Sciatic nerve (tissue), 2 donors: ENCODE measurements around the gene PRSS36. TPM values are rescaled to one million over a fixed set of nuclear protein-coding genes. Genes with fewer than 3 reads are reported as not detected.
"Not testable (repeated sequence)": the region's sequence is repeated elsewhere in the genome, so short reads cannot be mapped to it uniquely, and the experiment has no call there.

Source experiments
- ATAC-seq: fragments of 200-7000 bp; cut with Tn5 transposase; one replicate; pipeline ENCODE4 v1.9.1; 2020; ENCODE audit warnings: mild to moderate bottlenecking, moderate library complexity
- DNase-seq: peaks from one replicate; pipeline ENCODE4 v3.0.0-alpha.2; 2020; ENCODE audit warnings: low spot score
- intact Hi-C: fragments of 100-400 bp; cut with DNase I; formaldehyde crosslinking; loops from one replicate; pipeline ENCODE4 v1.14.2; 2022
- total RNA-seq: library from RNA; stranded (reverse); fragmentation: NEBNext Ultra II Directional; extraction: Animal tissue kit (Norgen Biotek cat#: 25700); gene quantifications from one replicate; pipeline ENCODE4 v1.2.1, GENCODE V29; 2021
- donor health status: DM: no; HTN: no; CAD: no.
- donor health status: DM: no; HTN: no; CAD: no.

The PRSS36 gene
- total RNA-seq, 1 donor from 2014 or later: 4.3 TPM

GRCh38 chr16:31144418-31144817, 5.4 kb downstream of the PRSS36 start:
- DNase-seq, intact Hi-C loops, ATAC-seq: not testable (repeated sequence)

GRCh38 chr16:31143694-31144148, 6.1 kb downstream of the PRSS36 start:
- DNase-seq (no peak), ATAC-seq (no peak)
- intact Hi-C loops: no loop called here

GRCh38 chr16:31143011-31143693, 6.7 kb downstream of the PRSS36 start:
- intact Hi-C loops: no loop called here
- ATAC-seq (no peak), DNase-seq (peak; percentile 75)

- intact Hi-C loops: no loop called here
- ATAC-seq (peak; percentile 99), DNase-seq (peak; percentile 100)
Measured at GRCh38 chr16:31142109-31143010, 7.5 kb downstream of the PRSS36 start.

- ATAC-seq: peak; percentile 27
- DNase-seq: no peak
- intact Hi-C loops: no loop called here
Measured at GRCh38 chr16:31141489-31142108, 8.3 kb downstream of the PRSS36 start.

GRCh38 chr16:31141071-31141469, 8.8 kb downstream of the PRSS36 start:
- ATAC-seq, intact Hi-C loops, DNase-seq: not testable (repeated sequence)

GRCh38 chr16:31138621-31139578, 11.0 kb downstream of the PRSS36 start:
- intact Hi-C loops: no loop called here
- DNase-seq: no peak
- ATAC-seq: no peak

- intact Hi-C loops, ATAC-seq, DNase-seq: not testable (repeated sequence)
Measured at GRCh38 chr16:31136822-31137499, 12.9 kb downstream of the PRSS36 start.

GRCh38 chr16:31136287-31136662, 13.6 kb downstream of the PRSS36 start:
- ATAC-seq: no peak
- intact Hi-C loops: no loop called here
- DNase-seq: no peak

- DNase-seq (no peak), ATAC-seq (no peak)
- intact Hi-C loops: no loop called here
Measured at GRCh38 chr16:31135535-31136286, 14.2 kb downstream of the PRSS36 start, which contains the start of gene PRSS8. TSS of gene PRSS8 (minus strand) at chr16:31135727. CDS start at chr16:31135498, 229 bp downstream.

GRCh38 chr16:31134625-31135534, 15.0 kb downstream of the PRSS36 start:
- ATAC-seq (no peak), DNase-seq (no peak)
- intact Hi-C loops: no loop called here

- ATAC-seq (no peak), DNase-seq (no peak)
- intact Hi-C loops: no loop called here
Measured at GRCh38 chr16:31134091-31134571, 15.7 kb downstream of the PRSS36 start.

GRCh38 chr16:31133046-31133501, 16.8 kb downstream of the PRSS36 start:
- ATAC-seq (no peak), DNase-seq (no peak)
- intact Hi-C loops: no loop called here

GRCh38 chr16:31132303-31132979, 17.4 kb downstream of the PRSS36 start:
- intact Hi-C loops: no loop called here
- ATAC-seq (no peak), DNase-seq (no peak)

- DNase-seq (no peak), ATAC-seq (no peak)
- intact Hi-C loops: no loop called here
Measured at GRCh38 chr16:31131841-31132271, 18.0 kb downstream of the PRSS36 start.
